HCT116 (cell line): ENCODE data around the gene ALG6.

ENCODE experiments used
- ATF3 ChIP-seq: IDR thresholded peaks from 2 replicates; pipeline ENCODE4 v1.6.1; 2012
- EZH2 ChIP-seq: fragments of 200-600 bp; sonication (generic); IDR thresholded peaks from 2 replicates; pipeline ENCODE4 v1.6.1; 2017; ENCODE audit warnings: antibody characterized with exemption, mixed run types
- EZH2phosphoT487 ChIP-seq: fragments of 200-600 bp; IDR thresholded peaks from 2 replicates; pipeline ENCODE4 v1.6.1; 2018; ENCODE audit warnings: antibody characterized with exemption, borderline replicate concordance
- FOSL1 ChIP-seq: IDR thresholded peaks from 2 replicates; pipeline ENCODE4 v1.6.1; 2012; ENCODE audit warnings: low read depth
- POLR2A ChIP-seq: IDR thresholded peaks from 2 replicates; pipeline ENCODE4 v1.7.0; 2011; ENCODE audit warnings: borderline replicate concordance; ENCODE audit not compliant: insufficient read depth, insufficient read length; ENCODE audit errors: extremely low read depth
- POLR2AphosphoS5 ChIP-seq: IDR thresholded peaks from 2 replicates; pipeline ENCODE4 v1.6.1; 2011; ENCODE audit warnings: mild to moderate bottlenecking, low read depth, low read length, moderate library complexity
- SIN3A ChIP-seq: IDR thresholded peaks from 2 replicates; pipeline ENCODE4 v1.6.1; 2012; ENCODE audit warnings: low read depth
- SP1 ChIP-seq: IDR thresholded peaks from 2 replicates; pipeline ENCODE4 v1.6.1; 2012; ENCODE audit warnings: low read depth
- SRF ChIP-seq: IDR thresholded peaks from 2 replicates; pipeline ENCODE4 v1.6.1; 2012; ENCODE audit warnings: low read depth
- YY1 ChIP-seq: IDR thresholded peaks from 2 replicates; pipeline ENCODE4 v1.6.1; 2011; ENCODE audit warnings: low read length, low read depth, moderate library complexity, mild to moderate bottlenecking; ENCODE audit not compliant: insufficient replicate concordance; ENCODE audit errors: extremely low read depth
- TF ChIP-seq, protein P1 (sequence below), 3 experiments: fragments of 200-600 bp in 1 of 3; sonication (generic) in 1 of 3; IDR thresholded peaks in 2 of 3; conservative IDR thresholded peaks in 1 of 3; 2 replicates each; pipeline ENCODE4 v1.5.1; 2012 to 2017; ENCODE audit warnings: low read depth in 2 of 3, low read length in 2 of 3, antibody characterized with exemption in 1 of 3, borderline replicate concordance in 1 of 3, control low read depth in 1 of 3, mild to moderate bottlenecking in 1 of 3, mixed read lengths in 1 of 3, mixed run types in 1 of 3, moderate library complexity in 1 of 3; ENCODE audit not compliant: insufficient read depth in 1 of 3
- TF ChIP-seq, protein P2 (sequence below): IDR thresholded peaks from 2 replicates; pipeline ENCODE4 v1.6.1; 2012; ENCODE audit warnings: low read depth
- TF ChIP-seq, protein P3 (sequence below): IDR thresholded peaks from 2 replicates; pipeline ENCODE4 v1.6.1; 2011; ENCODE audit warnings: mild to moderate bottlenecking, low read length, moderate library complexity; ENCODE audit not compliant: insufficient replicate concordance; ENCODE audit errors: extremely low read depth
- TF ChIP-seq, protein P4 (sequence below): IDR thresholded peaks from 2 replicates; pipeline ENCODE4 v1.6.1; 2012

GRCh38 chr1:63362073-63362472 is 5.4 kb upstream of the ALG6 start:
- TF ChIP-seq POLR2A (no peak), ATF3 (no peak), POLR2AphosphoS5 (no peak), SP1 (no peak), EZH2 (no peak), SRF (no peak), SIN3A (no peak), YY1 (no peak), FOSL1 (no peak), EZH2phosphoT487 (no peak)
- TF ChIP-seq, protein P1, sequence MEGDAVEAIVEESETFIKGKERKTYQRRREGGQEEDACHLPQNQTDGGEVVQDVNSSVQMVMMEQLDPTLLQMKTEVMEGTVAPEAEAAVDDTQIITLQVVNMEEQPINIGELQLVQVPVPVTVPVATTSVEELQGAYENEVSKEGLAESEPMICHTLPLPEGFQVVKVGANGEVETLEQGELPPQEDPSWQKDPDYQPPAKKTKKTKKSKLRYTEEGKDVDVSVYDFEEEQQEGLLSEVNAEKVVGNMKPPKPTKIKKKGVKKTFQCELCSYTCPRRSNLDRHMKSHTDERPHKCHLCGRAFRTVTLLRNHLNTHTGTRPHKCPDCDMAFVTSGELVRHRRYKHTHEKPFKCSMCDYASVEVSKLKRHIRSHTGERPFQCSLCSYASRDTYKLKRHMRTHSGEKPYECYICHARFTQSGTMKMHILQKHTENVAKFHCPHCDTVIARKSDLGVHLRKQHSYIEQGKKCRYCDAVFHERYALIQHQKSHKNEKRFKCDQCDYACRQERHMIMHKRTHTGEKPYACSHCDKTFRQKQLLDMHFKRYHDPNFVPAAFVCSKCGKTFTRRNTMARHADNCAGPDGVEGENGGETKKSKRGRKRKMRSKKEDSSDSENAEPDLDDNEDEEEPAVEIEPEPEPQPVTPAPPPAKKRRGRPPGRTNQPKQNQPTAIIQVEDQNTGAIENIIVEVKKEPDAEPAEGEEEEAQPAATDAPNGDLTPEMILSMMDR (IDR thresholded peaks at IDR 0.05 in 2 of 3, conservative IDR thresholded peaks at IDR 0.05 in 1 of 3; ENCODE audit: borderline replicate concordance in 1 of 3, insufficient read depth in 1 of 3, low read depth in 2 of 3, low read length in 2 of 3) = no peak
- TF ChIP-seq, protein P2, sequence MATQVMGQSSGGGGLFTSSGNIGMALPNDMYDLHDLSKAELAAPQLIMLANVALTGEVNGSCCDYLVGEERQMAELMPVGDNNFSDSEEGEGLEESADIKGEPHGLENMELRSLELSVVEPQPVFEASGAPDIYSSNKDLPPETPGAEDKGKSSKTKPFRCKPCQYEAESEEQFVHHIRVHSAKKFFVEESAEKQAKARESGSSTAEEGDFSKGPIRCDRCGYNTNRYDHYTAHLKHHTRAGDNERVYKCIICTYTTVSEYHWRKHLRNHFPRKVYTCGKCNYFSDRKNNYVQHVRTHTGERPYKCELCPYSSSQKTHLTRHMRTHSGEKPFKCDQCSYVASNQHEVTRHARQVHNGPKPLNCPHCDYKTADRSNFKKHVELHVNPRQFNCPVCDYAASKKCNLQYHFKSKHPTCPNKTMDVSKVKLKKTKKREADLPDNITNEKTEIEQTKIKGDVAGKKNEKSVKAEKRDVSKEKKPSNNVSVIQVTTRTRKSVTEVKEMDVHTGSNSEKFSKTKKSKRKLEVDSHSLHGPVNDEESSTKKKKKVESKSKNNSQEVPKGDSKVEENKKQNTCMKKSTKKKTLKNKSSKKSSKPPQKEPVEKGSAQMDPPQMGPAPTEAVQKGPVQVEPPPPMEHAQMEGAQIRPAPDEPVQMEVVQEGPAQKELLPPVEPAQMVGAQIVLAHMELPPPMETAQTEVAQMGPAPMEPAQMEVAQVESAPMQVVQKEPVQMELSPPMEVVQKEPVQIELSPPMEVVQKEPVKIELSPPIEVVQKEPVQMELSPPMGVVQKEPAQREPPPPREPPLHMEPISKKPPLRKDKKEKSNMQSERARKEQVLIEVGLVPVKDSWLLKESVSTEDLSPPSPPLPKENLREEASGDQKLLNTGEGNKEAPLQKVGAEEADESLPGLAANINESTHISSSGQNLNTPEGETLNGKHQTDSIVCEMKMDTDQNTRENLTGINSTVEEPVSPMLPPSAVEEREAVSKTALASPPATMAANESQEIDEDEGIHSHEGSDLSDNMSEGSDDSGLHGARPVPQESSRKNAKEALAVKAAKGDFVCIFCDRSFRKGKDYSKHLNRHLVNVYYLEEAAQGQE = no peak
- TF ChIP-seq, protein P3, sequence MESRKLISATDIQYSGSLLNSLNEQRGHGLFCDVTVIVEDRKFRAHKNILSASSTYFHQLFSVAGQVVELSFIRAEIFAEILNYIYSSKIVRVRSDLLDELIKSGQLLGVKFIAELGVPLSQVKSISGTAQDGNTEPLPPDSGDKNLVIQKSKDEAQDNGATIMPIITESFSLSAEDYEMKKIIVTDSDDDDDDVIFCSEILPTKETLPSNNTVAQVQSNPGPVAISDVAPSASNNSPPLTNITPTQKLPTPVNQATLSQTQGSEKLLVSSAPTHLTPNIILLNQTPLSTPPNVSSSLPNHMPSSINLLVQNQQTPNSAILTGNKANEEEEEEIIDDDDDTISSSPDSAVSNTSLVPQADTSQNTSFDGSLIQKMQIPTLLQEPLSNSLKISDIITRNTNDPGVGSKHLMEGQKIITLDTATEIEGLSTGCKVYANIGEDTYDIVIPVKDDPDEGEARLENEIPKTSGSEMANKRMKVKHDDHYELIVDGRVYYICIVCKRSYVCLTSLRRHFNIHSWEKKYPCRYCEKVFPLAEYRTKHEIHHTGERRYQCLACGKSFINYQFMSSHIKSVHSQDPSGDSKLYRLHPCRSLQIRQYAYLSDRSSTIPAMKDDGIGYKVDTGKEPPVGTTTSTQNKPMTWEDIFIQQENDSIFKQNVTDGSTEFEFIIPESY = no peak
- TF ChIP-seq, protein P4, sequence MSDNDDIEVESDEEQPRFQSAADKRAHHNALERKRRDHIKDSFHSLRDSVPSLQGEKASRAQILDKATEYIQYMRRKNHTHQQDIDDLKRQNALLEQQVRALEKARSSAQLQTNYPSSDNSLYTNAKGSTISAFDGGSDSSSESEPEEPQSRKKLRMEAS = no peak
